K562 (cell line): ENCODE results near the gene LEMD3. TPM values are rescaled to one million over a fixed set of nuclear protein-coding genes. Genes with fewer than 3 reads are reported as not detected.

Experiments
- ATAC-seq: fragments of 200-7000 bp; cut with Tn5 transposase; 3 replicates; pipeline ENCODE4 v1.9.1; 2020; ENCODE audit warnings: moderate library complexity
- BruUV-seq: library from RNA; stranded (reverse); fragments of 400-500 nt; replicated peaks from 2 replicates; lab custom pipeline; 2021; lab: Mats Ljungman, UMichigan
- CTCF ChIA-PET: fragments of 300-600 bp; formaldehyde crosslinking; extraction: SDS; loops from one replicate; lab custom pipeline; 2021; ENCODE audit warnings: low intra/inter-chr PET ratio; lab: Yijun Ruan, JAX
- POLR2A ChIA-PET: fragments of 300-600, 350-650 bp; sonication (Branson Sonifier 250); formaldehyde crosslinking; extraction: SDS; loops from one replicate; lab custom pipeline; 2021; ENCODE audit warnings: antibody characterized with exemption, inconsistent platforms; lab: Yijun Ruan, JAX
- DNase-seq, 4 experiments: peaks; one replicate each; pipeline versions ENCODE4 v3.0.0 to v3.0.0-alpha.2; 2011 to 2018; ENCODE audit warnings: low spot score in 3 of 4, mixed read lengths in 3 of 4; ENCODE audit errors: extremely low read depth in 1 of 4
- FAIRE-seq: peaks from 2 replicates; lab custom pipeline; 2011; peaks lifted over from hg19 to GRCh38; lab: Jason Lieb, UNC
- H2AFZ ChIP-seq: 2 replicates; pipeline ENCODE4 v1.6.0; 2011; ENCODE audit warnings: low read depth, low read length, control low read depth, inconsistent platforms
- H3K27ac ChIP-seq: fragments of 200-600 bp; 3 replicates; pipeline ENCODE4 v1.8.0; 2011; ENCODE audit warnings: low read depth, mild to moderate bottlenecking, control low read depth, inconsistent platforms, low read length, moderate library complexity, mixed read lengths; ENCODE audit errors: extremely low read depth
- H3K27me3 ChIP-seq, 2 experiments: fragments of 300-600 bp in 1 of 2; 2 replicates in 1 of 2; 3 replicates in 1 of 2; pipeline versions ENCODE4 v1.6.0 to v1.8.0; 2011; ENCODE audit warnings: inconsistent platforms in 2 of 2, low read length in 2 of 2, mild to moderate bottlenecking in 1 of 2, mixed read lengths in 1 of 2, moderate library complexity in 1 of 2; ENCODE audit not compliant: control insufficient read depth in 2 of 2, insufficient read depth in 2 of 2
- H3K36me3 ChIP-seq: fragments of 300-600 bp; 3 replicates; pipeline ENCODE4 v1.8.0; 2011; ENCODE audit warnings: mild to moderate bottlenecking, low read length, inconsistent platforms; ENCODE audit not compliant: control insufficient read depth, insufficient read depth
- H3K4me1 ChIP-seq, 2 experiments: fragments of 200-600 bp in 1 of 2; replicated peaks in 1 of 2; 2 replicates in 1 of 2; 3 replicates in 1 of 2; pipeline versions ENCODE4 v1.5.1 to v1.8.0; 2011; ENCODE audit warnings: inconsistent platforms in 2 of 2, low read length in 2 of 2, mild to moderate bottlenecking in 1 of 2, mixed read lengths in 1 of 2, moderate library complexity in 1 of 2; ENCODE audit not compliant: control insufficient read depth in 2 of 2, insufficient read depth in 2 of 2
- H3K4me2 ChIP-seq: 2 replicates; pipeline ENCODE4 v1.6.1; 2011; ENCODE audit warnings: low read length, control low read depth, inconsistent platforms, mixed read lengths; ENCODE audit not compliant: insufficient read depth
- H3K4me3 ChIP-seq: fragments of 200-600 bp; sonication (generic), shearing (Covaris generic); 2 replicates; pipeline ENCODE4 v1.5.1; 2016; ENCODE audit warnings: control low read depth, inconsistent platforms
- H3K79me2 ChIP-seq: fragments of 200-600 bp; 3 replicates; pipeline ENCODE4 v1.8.0; 2011; ENCODE audit warnings: low read length, inconsistent platforms; ENCODE audit not compliant: control insufficient read depth, insufficient read depth
- H3K9ac ChIP-seq, 2 experiments: 2 replicates each; pipeline versions ENCODE4 v1.6.0 to v1.6.1; 2011; ENCODE audit warnings: low read depth in 2 of 2, low read length in 2 of 2, control low read depth in 1 of 2, inconsistent platforms in 1 of 2, mild to moderate bottlenecking in 1 of 2, mixed read lengths in 1 of 2; ENCODE audit not compliant: insufficient read depth in 1 of 2
- H3K9me1 ChIP-seq: one replicate; pipeline ENCODE4 v1.6.0; 2011; ENCODE audit warnings: inconsistent platforms, mild to moderate bottlenecking, low read length, moderate library complexity; ENCODE audit not compliant: control insufficient read depth, insufficient read depth
- H3K9me3 ChIP-seq: replicated peaks from 2 replicates; pipeline ENCODE4 v1.5.1; 2011; ENCODE audit warnings: low read depth, low read length, inconsistent platforms; ENCODE audit not compliant: control insufficient read depth, insufficient read depth
- H4K20me1 ChIP-seq: replicated peaks from 2 replicates; pipeline ENCODE4 v1.6.1; 2011; ENCODE audit warnings: low read length, inconsistent platforms, mixed read lengths; ENCODE audit not compliant: control insufficient read depth, insufficient read depth
- IRF2 ChIP-seq: sonication (generic); formaldehyde crosslinking; IDR thresholded peaks from 2 replicates; pipeline ENCODE4 v1.8.1; 2022; ENCODE audit warnings: mild to moderate bottlenecking, missing genetic modification reagents
- LARP7 ChIP-seq: fragments of 450-650 bp; IDR thresholded peaks from 2 replicates; pipeline ENCODE4 v1.6.1; 2016
- NFRKB ChIP-seq: fragments of 450-650 bp; IDR thresholded peaks from 2 replicates; pipeline ENCODE4 v1.6.1; 2016; ENCODE audit warnings: low read depth
- ZNF263 ChIP-seq: sonication (generic); formaldehyde crosslinking; IDR thresholded peaks from 2 replicates; pipeline ENCODE4 v1.8.0; 2022; ENCODE audit warnings: mild to moderate bottlenecking, missing genetic modification reagents, borderline replicate concordance
- ZNF785 ChIP-seq: fragments of 250-450 bp; sonication (Bioruptor Pico); IDR thresholded peaks from 2 replicates; pipeline ENCODE4 v1.4.0; 2020; ENCODE audit warnings: mild to moderate bottlenecking
- WGBS: fragments of 100-300 bp; shearing (Covaris generic); methylation state at CpG from one replicate; pipeline ENCODE4 v1.1.6; 2016; ENCODE audit warnings: low coverage, mixed read lengths; ENCODE audit not compliant: insufficient coverage; ENCODE audit errors: missing lambda C conversion rate; 5-methylcytosine and 5-hydroxymethylcytosine counted together
- in situ Hi-C: fragments of 300-500 bp; cut with MboI; formaldehyde crosslinking; loops from 4 replicates; pipeline ENCODE4 v1.15.0; 2018; ENCODE audit warnings: inconsistent platforms, mixed read lengths
- intact Hi-C: fragments of 100-400 bp; cut with micrococcal nuclease; formaldehyde crosslinking; loops from 2 replicates; pipeline ENCODE4 v1.14.2; 2022
- polyA plus RNA-seq, 8 experiments: library from polyadenylated mRNA; depleted of rRNA in 4 of 8; stranded (reverse) in 5 of 8; unstranded in 3 of 8; fragments of >200 nt; fragmentation: Nextera tagmentation in 2 of 8; fragmentation: Illumina TruSeq in 1 of 8; extraction: Ambion mirVana in 2 of 8; extraction: Trizol in 1 of 8; gene quantifications; 2 replicates each; pipeline versions ENCODE4 v1.2.1 to v1.2.3, GENCODE V29; 2011 to 2014; ENCODE audit warnings: inconsistent platforms in 1 of 8, missing spikeins in 1 of 8
- total RNA-seq, 7 experiments: library from RNA; depleted of rRNA in 6 of 7; stranded (reverse); fragments of >200 nt in 6 of 7; fragmentation: Illumina TruSeq in 2 of 7; extraction: Trizol in 2 of 7; gene quantifications; 2 replicates each; pipeline versions ENCODE4 v1.2.1 to v1.2.3, GENCODE V29; 2011 to 2021; ENCODE audit warnings: low replicate concordance in 1 of 7

The LEMD3 gene
- total and polyA plus RNA-seq, 9 of the 15 experiments (the other 6 are each of a cell fraction or from before 2014, with no cell fraction given), result 6.8 to 37.4 (median 17.2) TPM

- POLR2A ChIA-PET, result interaction anchor here (1.3 kb wide), 1 partner anchor 13 kb away, joined by 3 read pairs; no protein-coding TSS in a partner anchor
- H3K4me2 ChIP-seq, result no peak overlapping the region
- no peak overlapping the region for H3K9ac ChIP-seq
- no TSS peak for BruUV-seq
- H3K9me1 ChIP-seq, result no peaks in the 10 kb centered on the region
- no peak overlapping the region for H2AFZ ChIP-seq
- no peak overlapping the region for H3K4me3 ChIP-seq
- CTCF ChIA-PET, result no interaction called here
- intact Hi-C loops, result no loop called here
- WGBS, result 0% methylated on average over 3 of the region's 3 CpGs
- no peaks in the 10 kb centered on the region for H3K9me3 ChIP-seq
- DNase-seq (no peak), ATAC-seq (no peak), FAIRE-seq (no peak)
- no peaks in the 10 kb centered on the region for H3K36me3 ChIP-seq
- no peaks in the 10 kb centered on the region for H3K79me2 ChIP-seq
- 0 out of 2 replicates have a peak, but pooled peaks cover 2% of the 10 kb centered on the region for H4K20me1 ChIP-seq
- in situ Hi-C loops, result no loop called here
- H3K27me3 ChIP-seq, result peaks cover 20 to 25% of the 10 kb centered on the region in 2 experiments
- TF ChIP-seq ZNF785 (CRISPR knock-in tag) (no peak), NFRKB (no peak)
- H3K4me1 ChIP-seq, result peaks cover 0 to 14% of the 10 kb centered on the region in 2 experiments; a peak in 2 of 5 replicates
- no peak overlapping the region for H3K27ac ChIP-seq
These were observed 107.6 kb downstream of the LEMD3 start for GRCh38 chr12:65276916-65277530.

DNA sequence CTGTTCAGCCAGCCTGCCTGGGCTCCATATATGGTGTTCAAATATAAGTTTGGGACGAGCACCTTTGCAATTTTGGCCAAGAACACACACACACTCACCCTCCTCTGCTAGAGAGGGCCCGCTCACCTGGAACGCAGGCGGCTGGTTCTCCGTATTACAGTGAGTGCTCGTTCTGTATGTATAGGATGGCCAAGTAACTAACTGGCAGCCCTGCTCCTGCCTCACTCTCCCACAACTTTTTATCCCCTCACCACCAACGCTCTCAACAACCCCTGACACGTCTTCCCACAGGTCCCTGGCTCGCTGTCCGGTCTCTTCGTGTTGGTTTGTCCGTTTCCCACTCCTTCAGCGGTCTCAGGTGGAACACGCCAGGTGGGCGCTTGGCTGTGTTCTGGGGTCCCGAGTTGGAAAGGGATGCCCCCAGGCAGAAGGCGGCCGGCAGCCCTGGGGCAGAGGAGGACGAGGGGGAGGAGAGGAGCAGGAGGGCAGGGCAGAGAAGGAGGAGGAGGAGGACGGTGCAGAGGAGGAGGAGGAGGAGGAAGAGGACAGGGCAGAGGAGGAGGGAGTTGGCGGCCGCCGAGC lies 108.7 kb downstream of the LEMD3 start:
- Histone ChIP-seq H2AFZ (no peak overlapping the region), H3K9me3 (no peaks in the 10 kb centered on the region), H3K27me3 (peaks cover 20 to 25% of the 10 kb centered on the region in 2 experiments)
- WGBS, result 20% methylated on average over 15 of the region's 23 CpGs
- CTCF ChIA-PET, result interaction anchor here (0.6 kb wide), 1 partner anchor 476 kb away, joined by 4 read pairs; no protein-coding TSS in a partner anchor
- TF ChIP-seq LARP7 (no peak), ZNF263 (CRISPR knock-in tag) (peak; percentile 76), IRF2 (CRISPR knock-in tag) (no peak)
- TF ChIP-seq, all 486 proteins: peak for 1
- H3K4me3 ChIP-seq, result no peak overlapping the region
- in situ Hi-C loops (no loop called here), intact Hi-C loops (no loop called here)
- 0 out of 2 replicates have a peak, but pooled peaks cover 2% of the 10 kb centered on the region for H4K20me1 ChIP-seq
- H3K4me2 ChIP-seq, result no peak overlapping the region
- DNase-seq, result no peak
- no TSS peak for BruUV-seq
- POLR2A ChIA-PET, result no interaction called here
- no peak; the same call in 2 of the 3 replicates for ATAC-seq
- H3K36me3 ChIP-seq, result no peaks in the 10 kb centered on the region
- no peak overlapping the region for H3K9ac ChIP-seq
- no peaks in the 10 kb centered on the region for H3K9me1 ChIP-seq
- H3K27ac ChIP-seq, result no peak overlapping the region
- FAIRE-seq, result no peak
- no peaks in the 10 kb centered on the region for H3K79me2 ChIP-seq
- peaks cover 0 to 14% of the 10 kb centered on the region in 2 experiments; a peak in 2 of 5 replicates for H3K4me1 ChIP-seq
